Anterior cingulate cortex (tissue), 58 donors: ENCODE measurements around the gene KRT82.
A peak's percentile ranks its signal among the peaks of the same experiment; 100 is the strongest.
"Not testable (repeated sequence)": the region's sequence is repeated elsewhere in the genome, so short reads cannot be mapped to it uniquely, and the experiment has no call there.

ENCODE experiments used
- DNase-seq, 58 donors: peaks; one replicate each; lab custom pipeline; 2025; lab: John Stamatoyannopoulos, UW

Gene KRT82

GRCh38 chr12:52347551-52348510, 58.3 kb downstream of the KRT82 start:
- no peak for DNase-seq

GRCh38 chr12:52347016-52347415, 59.1 kb downstream of the KRT82 start:
- DNase-seq = no peak

GRCh38 chr12:52346593-52346992, 59.5 kb downstream of the KRT82 start:
- DNase-seq = peak in 43 of 58 donors; percentile 5 to 80 (median 35)

GRCh38 chr12:52345041-52345440, 61.1 kb downstream of the KRT82 start:
- DNase-seq = not testable (repeated sequence)

- DNase-seq = no peak
Measured at GRCh38 chr12:52344111-52344510, 62.0 kb downstream of the KRT82 start.
